ENCODE data around the gene GALK1. TPM values are rescaled to one million over a fixed set of nuclear protein-coding genes. Genes with fewer than 3 reads are reported as not detected.

Gene GALK1
- total and polyA plus RNA-seq, 2 of the 13 experiments (the other 11 are each of a cell fraction or from before 2014, with no cell fraction given): 59.9 to 93.6 TPM

GRCh38 chr17:75771334-75772281 is 6.6 kb upstream of the GALK1 start (continued):
- TF ChIP-seq HOMEZ (CRISPR knock-in tag; IDR thresholded peaks at IDR 0.05; ENCODE audit: low read depth): 0 out of 2 replicates have a peak, but pooled peaks have one; percentile 29
- peak; percentile 33 to 41; a peak in 2 of 4 replicates for TF ChIP-seq NR2F1 (CRISPR knock-in tag; IDR thresholded peaks at IDR 0.05)
- TF ChIP-seq ZNF224 (CRISPR knock-in tag; IDR thresholded peaks at IDR 0.05): no peak
- TF ChIP-seq ZNF580 (CRISPR knock-in tag; IDR thresholded peaks at IDR 0.05; ENCODE audit: borderline replicate concordance, low read depth): no peak; the same call in 1 of the 2 replicates
- no peak for TF ChIP-seq TOPORS (CRISPR knock-in tag; IDR thresholded peaks at IDR 0.05)
- TF ChIP-seq ZSCAN20 (CRISPR knock-in tag; IDR thresholded peaks at IDR 0.05; ENCODE audit: borderline replicate concordance): 0 out of 2 replicates have a peak, but pooled peaks have one; percentile 15
- TF ChIP-seq, protein P1, sequence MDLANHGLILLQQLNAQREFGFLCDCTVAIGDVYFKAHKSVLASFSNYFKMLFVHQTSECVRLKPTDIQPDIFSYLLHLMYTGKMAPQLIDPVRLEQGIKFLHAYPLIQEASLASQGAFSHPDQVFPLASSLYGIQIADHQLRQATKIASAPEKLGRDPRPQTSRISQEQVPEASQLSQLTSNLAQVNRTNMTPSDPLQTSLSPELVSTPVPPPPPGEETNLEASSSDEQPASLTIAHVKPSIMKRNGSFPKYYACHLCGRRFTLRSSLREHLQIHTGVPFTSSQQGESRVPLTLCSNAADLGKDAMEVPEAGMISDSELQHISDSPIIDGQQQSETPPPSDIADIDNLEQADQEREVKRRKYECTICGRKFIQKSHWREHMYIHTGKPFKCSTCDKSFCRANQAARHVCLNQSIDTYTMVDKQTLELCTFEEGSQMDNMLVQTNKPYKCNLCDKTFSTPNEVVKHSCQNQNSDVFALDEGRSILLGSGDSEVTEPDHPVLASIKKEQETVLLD (CRISPR knock-in tag; IDR thresholded peaks at IDR 0.05; ENCODE audit: low read depth): no peak
- TF ChIP-seq ZNF574 (CRISPR knock-in tag; IDR thresholded peaks at IDR 0.05): 0 out of 2 replicates have a peak, but pooled peaks have one; percentile 31
- TF ChIP-seq EP300 (IDR thresholded peaks at IDR 0.05; ENCODE audit: low read depth in 2 of 2, low read length in 2 of 2): peak in 1 of 2 experiments; percentile 15; a peak in 1 of 4 replicates
- TF ChIP-seq EP300 (CRISPR knock-in tag; IDR thresholded peaks at IDR 0.05; ENCODE audit: borderline replicate concordance): no peak
- TF ChIP-seq EHMT2 (IDR thresholded peaks at IDR 0.05; ENCODE audit: borderline replicate concordance, low read depth, low read length): no peak
- TF ChIP-seq, protein P2, sequence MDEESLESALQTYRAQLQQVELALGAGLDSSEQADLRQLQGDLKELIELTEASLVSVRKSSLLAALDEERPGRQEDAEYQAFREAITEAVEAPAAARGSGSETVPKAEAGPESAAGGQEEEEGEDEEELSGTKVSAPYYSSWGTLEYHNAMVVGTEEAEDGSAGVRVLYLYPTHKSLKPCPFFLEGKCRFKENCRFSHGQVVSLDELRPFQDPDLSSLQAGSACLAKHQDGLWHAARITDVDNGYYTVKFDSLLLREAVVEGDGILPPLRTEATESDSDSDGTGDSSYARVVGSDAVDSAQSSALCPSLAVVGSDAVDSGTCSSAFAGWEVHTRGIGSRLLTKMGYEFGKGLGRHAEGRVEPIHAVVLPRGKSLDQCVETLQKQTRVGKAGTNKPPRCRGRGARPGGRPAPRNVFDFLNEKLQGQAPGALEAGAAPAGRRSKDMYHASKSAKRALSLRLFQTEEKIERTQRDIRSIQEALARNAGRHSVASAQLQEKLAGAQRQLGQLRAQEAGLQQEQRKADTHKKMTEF (CRISPR knock-in tag; IDR thresholded peaks at IDR 0.05): 0 out of 2 replicates have a peak, but pooled peaks have one; percentile 44
- TF ChIP-seq ELF4 (CRISPR knock-in tag; IDR thresholded peaks at IDR 0.05; ENCODE audit: borderline replicate concordance): 0 out of 2 replicates have a peak, but pooled peaks have one; percentile 25
- TF ChIP-seq, protein P3, sequence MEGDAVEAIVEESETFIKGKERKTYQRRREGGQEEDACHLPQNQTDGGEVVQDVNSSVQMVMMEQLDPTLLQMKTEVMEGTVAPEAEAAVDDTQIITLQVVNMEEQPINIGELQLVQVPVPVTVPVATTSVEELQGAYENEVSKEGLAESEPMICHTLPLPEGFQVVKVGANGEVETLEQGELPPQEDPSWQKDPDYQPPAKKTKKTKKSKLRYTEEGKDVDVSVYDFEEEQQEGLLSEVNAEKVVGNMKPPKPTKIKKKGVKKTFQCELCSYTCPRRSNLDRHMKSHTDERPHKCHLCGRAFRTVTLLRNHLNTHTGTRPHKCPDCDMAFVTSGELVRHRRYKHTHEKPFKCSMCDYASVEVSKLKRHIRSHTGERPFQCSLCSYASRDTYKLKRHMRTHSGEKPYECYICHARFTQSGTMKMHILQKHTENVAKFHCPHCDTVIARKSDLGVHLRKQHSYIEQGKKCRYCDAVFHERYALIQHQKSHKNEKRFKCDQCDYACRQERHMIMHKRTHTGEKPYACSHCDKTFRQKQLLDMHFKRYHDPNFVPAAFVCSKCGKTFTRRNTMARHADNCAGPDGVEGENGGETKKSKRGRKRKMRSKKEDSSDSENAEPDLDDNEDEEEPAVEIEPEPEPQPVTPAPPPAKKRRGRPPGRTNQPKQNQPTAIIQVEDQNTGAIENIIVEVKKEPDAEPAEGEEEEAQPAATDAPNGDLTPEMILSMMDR (CRISPR knock-in tag; IDR thresholded peaks at IDR 0.05): peak; percentile 73
- TF ChIP-seq ZMYM4 (CRISPR knock-in tag; IDR thresholded peaks at IDR 0.05): peak; percentile 29
- no peak for TF ChIP-seq NFYB (CRISPR knock-in tag; IDR thresholded peaks at IDR 0.05)

Data from HepG2 (cell line).